Adrenal gland (tissue), 12 donors: ENCODE measurements around the gene KCNMA1. TPM values are rescaled to one million over a fixed set of nuclear protein-coding genes. Genes with fewer than 3 reads are reported as not detected.

ENCODE experiments used
- DNase-seq, 7 donors: peaks; one replicate each; pipeline ENCODE4 v3.0.0-alpha.2; 2019 to 2020
- H3K27ac ChIP-seq, 5 donors: fragments of 200-600 bp; sonication (generic) in 4 of 5; 1 replicate in 3 of 5; 2 replicates in 2 of 5; pipeline versions ENCODE4 v1.5.1 to v1.8.0; 2016 to 2020; ENCODE audit warnings: mild to moderate bottlenecking in 1 of 5
- H3K27me3 ChIP-seq: fragments of 200-600 bp; 2 replicates; pipeline ENCODE4 v1.8.0; 2021
- H3K36me3 ChIP-seq, 2 donors: fragments of 200-600 bp; replicated peaks in 1 of 2; 1 replicate in 1 of 2; 2 replicates in 1 of 2; pipeline versions ENCODE4 v1.5.1 to v1.8.0; 2018 to 2022
- H3K4me1 ChIP-seq, 2 donors: fragments of 200-600 bp; replicated peaks in 1 of 2; 1 replicate in 1 of 2; 2 replicates in 1 of 2; pipeline versions ENCODE4 v1.5.1 to v1.8.0; 2018 to 2021
- H3K4me3 ChIP-seq, 4 donors: fragments of 200-600 bp; sonication (generic) in 3 of 4; one replicate each; pipeline ENCODE4 v1.5.1; 2016 to 2018
- H3K9me3 ChIP-seq, 3 donors: fragments of 200-600 bp; sonication (generic) in 1 of 3; replicated peaks in 1 of 3; 1 replicate in 2 of 3; 2 replicates in 1 of 3; pipeline versions ENCODE4 v1.5.1 to v1.8.0; 2016 to 2021
- CTCF ChIP-seq, 6 experiments: fragments of 450-650 bp in 4 of 6; fragments of 200-600 bp in 2 of 6; sonication (generic) in 1 of 6; IDR thresholded peaks; 1 replicate in 5 of 6; 2 replicates in 1 of 6; pipeline versions ENCODE4 v1.5.1 to v1.8.0; 2016 to 2021; ENCODE audit warnings: antibody characterized with exemption in 6 of 6, mild to moderate bottlenecking in 2 of 6, moderate library complexity in 1 of 6
- POLR2A ChIP-seq, 2 donors: fragments of 450-650 bp; IDR thresholded peaks; one replicate each; pipeline ENCODE4 v1.6.1; 2017; ENCODE audit warnings: antibody characterized with exemption in 2 of 2, mild to moderate bottlenecking in 2 of 2, moderate library complexity in 1 of 2
- WGBS, 4 donors: extraction: QIAGEN DNeasy Blood & Tissue Kit in 2 of 4; methylation state at CpG; one replicate each; pipeline versions ENCODE4 v1.1.5 to v1.1.7; 2013 to 2017; 5-methylcytosine and 5-hydroxymethylcytosine counted together
- intact Hi-C, 2 donors: fragments of 100-400 bp; cut with DNase I; formaldehyde crosslinking; loops; one replicate each; pipeline versions ENCODE4 v1.14.1 to v1.15.0; 2022 to 2023
- polyA plus RNA-seq, 3 donors: library from polyadenylated mRNA; stranded (reverse); fragments of 200-250 nt in 2 of 3; fragments of 350-450 nt in 1 of 3; fragmentation: Illumina TruSeq in 1 of 3; extraction: RNeasy Lipid Tissue Mini Kit (QIAGEN cat#74804) in 1 of 3; gene quantifications; one replicate each; pipeline ENCODE4 v1.2.3, GENCODE V29; 2013 to 2014
- total RNA-seq, 9 donors: library from RNA; depleted of rRNA in 4 of 9; stranded (reverse); fragments of >200 nt in 4 of 9; fragments of 120-200 nt in 1 of 9; fragmentation: NEBNext Ultra II Directional in 1 of 9; extraction: Animal tissue kit (Norgen Biotek cat#: 25700) in 1 of 9; gene quantifications; one replicate each; pipeline versions ENCODE4 v1.1.0 to v1.2.4, GENCODE V29; 2013 to 2023
- donor health status: healthy with polysubstance abuse.
- donor health status: Bipolar disorder and iron deficiency.
- donor health status: DM: yes; HTN: yes; CAD: no.
- donor health status: DM: no; HTN: no; CAD: no.
- donor health status: DM: no; HTN: no; CAD: no.
- donor health status: DM: yes; HTN: yes; CAD: no.

KCNMA1 gene
- total and polyA plus RNA-seq, 12 donors: 6.4 to 37.7 (median 13.4) TPM

GRCh38 chr10:77673515-77674140 lies 36.0 kb upstream of the KCNMA1 start:
- H3K4me3 ChIP-seq: no peak overlapping the region
- no peak for DNase-seq
- no peaks in the 10 kb centered on the region for H3K9me3 ChIP-seq
- no peak for TF ChIP-seq CTCF (IDR thresholded peaks at IDR 0.05)
- TF ChIP-seq POLR2A (IDR thresholded peaks at IDR 0.05): no peak
- H3K36me3 ChIP-seq: no peaks in the 10 kb centered on the region
- 77 to 84% (median 83%) methylated on average over 6 of the region's 6 CpGs for WGBS, 4 donors
- no peaks in the 10 kb centered on the region for H3K4me1 ChIP-seq
- intact Hi-C loops: no loop called here
- H3K27ac ChIP-seq: no peak overlapping the region
- no peaks in the 10 kb centered on the region for H3K27me3 ChIP-seq

GRCh38 chr10:77673101-77673500 lies 35.5 kb upstream of the KCNMA1 start:
- TF ChIP-seq CTCF (IDR thresholded peaks at IDR 0.05) (no peak), POLR2A (IDR thresholded peaks at IDR 0.05) (no peak)
- WGBS, 4 donors: 42 to 79% (median 56%) methylated on average over 1 to 2 of the region's 2 CpGs
- no peaks in the 10 kb centered on the region for H3K4me1 ChIP-seq

DNA sequence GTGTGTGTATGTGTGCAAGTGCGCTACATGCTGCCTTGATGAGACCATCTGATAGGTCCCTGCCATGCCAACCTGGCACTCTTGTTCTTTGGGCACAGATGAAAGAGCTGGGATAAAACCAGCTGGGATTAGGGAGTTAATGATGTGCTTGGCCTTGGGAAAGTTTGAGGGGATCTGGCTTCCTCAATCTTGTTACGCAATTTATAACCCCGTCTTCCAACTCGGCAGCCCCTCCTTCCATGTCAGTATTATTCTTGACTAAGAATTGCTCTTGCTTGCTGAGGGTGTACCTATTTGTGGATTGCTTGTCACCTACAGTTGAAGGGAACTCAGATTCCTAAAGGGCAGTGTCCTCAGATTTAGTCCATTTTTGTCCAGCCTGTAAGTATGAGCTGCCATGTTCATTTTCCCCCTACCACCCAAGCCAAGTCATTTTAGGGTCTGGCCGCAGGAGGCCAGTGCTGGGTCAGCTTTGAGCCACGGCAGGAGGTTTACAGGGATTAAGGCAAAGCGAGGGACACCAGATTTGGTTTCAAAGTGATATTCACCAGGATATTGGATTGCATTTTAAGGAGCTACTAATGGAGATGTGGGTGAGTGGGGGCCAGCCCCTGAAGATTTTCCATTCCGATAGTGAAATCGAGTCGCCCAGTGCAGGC lies 34.1 kb upstream of the KCNMA1 start:
- no peak overlapping the region for H3K27ac ChIP-seq
- TF ChIP-seq POLR2A (IDR thresholded peaks at IDR 0.05) (no peak), CTCF (IDR thresholded peaks at IDR 0.05) (no peak)
- H3K4me3 ChIP-seq: no peak overlapping the region
- H3K27me3 ChIP-seq: no peaks in the 10 kb centered on the region
- H3K4me1 ChIP-seq: no peaks in the 10 kb centered on the region
- no peak for DNase-seq
- H3K36me3 ChIP-seq: no peaks in the 10 kb centered on the region
- H3K9me3 ChIP-seq: no peaks in the 10 kb centered on the region
- whole genome bisulfite sequencing, 4 donors: 85 to 96% (median 89%) methylated on average over 10 of the region's 10 CpGs
- intact Hi-C loops: no loop called here

More at GRCh38 chr10:77673101-77673500, 35.5 kb upstream of the KCNMA1 start:
- Histone ChIP-seq H3K36me3 (no peaks in the 10 kb centered on the region), H3K27me3 (no peaks in the 10 kb centered on the region), H3K4me3 (no peak overlapping the region), H3K9me3 (no peaks in the 10 kb centered on the region), H3K27ac (no peak overlapping the region)
- intact Hi-C loops: no loop called here
- DNase-seq: peak in 6 of 7 donors; percentile 50 to 68 (median 56)

DNA sequence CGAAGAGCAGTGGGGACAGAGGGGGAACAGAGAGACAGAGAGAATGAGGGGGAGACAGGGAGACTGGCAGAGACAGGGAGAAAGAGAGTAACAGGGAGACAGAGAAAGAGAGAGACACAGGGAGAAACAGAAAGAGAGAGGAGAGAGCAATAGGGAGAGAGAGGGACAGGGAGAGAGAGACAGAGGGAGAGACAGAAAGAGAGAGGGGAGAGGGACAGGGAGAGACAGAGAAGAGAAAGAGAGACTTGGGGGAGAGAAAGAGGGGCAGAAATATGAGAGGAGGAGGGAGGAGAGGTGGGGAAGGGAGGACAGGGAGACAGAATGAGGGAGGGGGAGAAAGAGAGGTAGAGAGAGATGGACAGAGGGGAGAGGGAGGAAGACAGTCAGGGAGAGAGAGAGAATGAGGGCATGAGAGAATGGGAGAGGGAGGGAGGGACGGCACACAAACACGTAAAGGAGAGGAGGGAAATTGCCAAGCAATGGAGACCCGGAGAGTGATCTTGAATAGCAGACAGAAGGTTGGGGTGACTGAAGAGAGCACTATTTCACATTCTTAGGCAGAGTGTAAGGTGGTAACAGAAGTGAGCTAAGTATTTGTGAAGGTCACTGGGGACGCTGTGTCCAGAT lies 33.3 kb upstream of the KCNMA1 start:
- H3K9me3 ChIP-seq: no peaks in the 10 kb centered on the region
- H3K4me1 ChIP-seq: no peaks in the 10 kb centered on the region
- TF ChIP-seq CTCF (IDR thresholded peaks at IDR 0.05): no peak
- TF ChIP-seq POLR2A (IDR thresholded peaks at IDR 0.05): no peak
- no peaks in the 10 kb centered on the region for H3K36me3 ChIP-seq
- no peak overlapping the region for H3K4me3 ChIP-seq
- WGBS, 4 donors: 56 to 64% (median 60%) methylated on average over 5 of the region's 5 CpGs
- no peaks in the 10 kb centered on the region for H3K27me3 ChIP-seq
- H3K27ac ChIP-seq: no peak overlapping the region
- DNase-seq: no peak
- intact Hi-C loops: no loop called here
